ENCODE data around the gene GTF2IRD2. TPM values are rescaled to one million over a fixed set of nuclear protein-coding genes. Genes with fewer than 3 reads are reported as not detected.
"Not testable (repeated sequence)": the region's sequence is repeated elsewhere in the genome, so short reads cannot be mapped to it uniquely, and the experiment has no call there.

The GTF2IRD2 gene
- total and polyA plus RNA-seq, 2 donors (not counting 1 experiment from before 2014, with no cell fraction given), result 5.6 to 10.7 TPM

DNA sequence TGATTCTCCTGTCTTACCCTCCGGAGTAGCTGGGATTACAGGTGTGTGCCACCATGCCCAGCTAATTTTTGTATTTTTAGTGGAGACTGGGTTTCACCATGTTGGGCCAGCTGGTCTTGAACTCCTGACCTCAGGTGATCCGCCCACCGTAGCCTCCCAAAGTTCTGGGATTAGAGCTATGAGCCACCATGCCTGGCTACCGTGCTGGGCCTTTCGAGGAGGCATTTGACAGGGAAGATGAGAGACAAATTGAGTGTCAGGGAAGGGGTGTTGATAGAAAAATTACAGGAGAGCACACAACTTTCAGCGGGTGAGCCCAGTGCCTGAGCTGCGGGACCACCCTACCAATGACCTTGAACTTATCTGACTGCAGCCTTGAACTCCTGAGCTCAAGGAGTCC is 81.3 kb downstream of the GTF2IRD2 start:
- not testable (repeated sequence) for H3K27me3 ChIP-seq (ENCODE audit: control insufficient read depth, insufficient read depth, low read length); H3K4me2 ChIP-seq (ENCODE audit: extremely low read depth, insufficient read depth, low read length); H3K36me3 ChIP-seq (ENCODE audit: control insufficient read depth, insufficient read depth, low read length); H4K20me1 ChIP-seq (ENCODE audit: control insufficient read depth, extremely low read depth, insufficient read depth, low read length); H2AFZ ChIP-seq (ENCODE audit: low read length); H3K79me2 ChIP-seq (ENCODE audit: control insufficient read depth, insufficient read depth, low read length); H3K4me3 ChIP-seq (replicated peaks in 1 of 4; ENCODE audit: control extremely low read depth in 1 of 4, insufficient read depth in 1 of 4, low read depth in 3 of 4, low read length in 4 of 4); H3K9ac ChIP-seq (ENCODE audit: insufficient read depth, low read length); H3K9me3 ChIP-seq (ENCODE audit: control insufficient read depth, insufficient read depth, low read depth, low read length); H3K27ac ChIP-seq (ENCODE audit: insufficient read depth, low read length); H3K4me1 ChIP-seq (ENCODE audit: control insufficient read depth, extremely low read depth, insufficient read depth, low read length); DNase-seq (ENCODE audit: low read depth in 2 of 2)

DNA sequence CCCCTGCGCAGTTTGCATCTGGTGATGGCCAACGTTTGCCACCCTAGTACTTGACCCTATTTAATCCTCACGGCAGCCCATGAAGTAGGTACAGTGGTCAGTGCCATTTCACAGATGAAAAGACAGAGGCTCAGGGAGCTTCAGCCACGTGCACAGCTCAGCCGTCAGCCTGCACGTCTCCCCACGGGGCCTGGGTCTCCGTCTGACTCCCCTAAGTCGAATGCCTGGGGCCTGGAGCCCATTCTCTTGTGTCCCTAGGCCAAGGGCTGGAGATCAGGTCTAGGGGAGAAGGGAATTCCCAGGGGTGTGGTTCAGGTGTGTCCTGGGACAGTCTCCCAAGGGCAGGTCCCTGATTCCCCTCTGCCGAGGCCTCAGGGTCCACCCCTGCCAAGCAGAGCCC is 84.4 kb downstream of the GTF2IRD2 start:
- H3K27me3 ChIP-seq (ENCODE audit: control insufficient read depth, insufficient read depth, low read length); H4K20me1 ChIP-seq (ENCODE audit: control insufficient read depth, extremely low read depth, insufficient read depth, low read length); H3K4me2 ChIP-seq (ENCODE audit: extremely low read depth, insufficient read depth, low read length); H3K36me3 ChIP-seq (ENCODE audit: control insufficient read depth, insufficient read depth, low read length); H3K79me2 ChIP-seq (ENCODE audit: control insufficient read depth, insufficient read depth, low read length); H3K27ac ChIP-seq (ENCODE audit: insufficient read depth, low read length); H3K9ac ChIP-seq (ENCODE audit: insufficient read depth, low read length); H2AFZ ChIP-seq (ENCODE audit: low read length); H3K4me1 ChIP-seq (ENCODE audit: control insufficient read depth, extremely low read depth, insufficient read depth, low read length); H3K4me3 ChIP-seq (replicated peaks in 1 of 4; ENCODE audit: control extremely low read depth in 1 of 4, insufficient read depth in 1 of 4, low read depth in 3 of 4, low read length in 4 of 4); DNase-seq (ENCODE audit: low read depth in 2 of 2); H3K9me3 ChIP-seq (ENCODE audit: control insufficient read depth, insufficient read depth, low read depth, low read length): not testable (repeated sequence)

DNA sequence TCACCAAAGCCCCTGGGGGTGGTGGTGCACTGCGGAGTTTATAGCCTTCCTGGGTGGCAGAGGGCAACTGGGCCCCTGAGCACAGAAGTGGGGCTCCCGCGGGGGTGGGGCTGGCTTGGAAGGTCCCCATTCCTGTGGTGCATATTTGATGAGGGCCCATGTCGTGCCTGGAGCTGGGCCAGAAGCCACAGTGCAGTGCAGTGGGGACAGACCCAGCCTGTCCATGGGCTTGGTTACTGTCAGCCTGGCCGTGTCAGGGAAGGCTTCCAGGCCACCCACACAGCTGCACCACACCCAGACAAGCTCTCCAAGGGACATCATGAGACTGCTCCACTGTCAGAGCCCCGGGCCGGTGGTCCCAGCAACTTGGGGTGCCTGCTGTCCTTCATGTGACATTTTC is 84.9 kb downstream of the GTF2IRD2 start:
- H3K9me3 ChIP-seq (ENCODE audit: control insufficient read depth, insufficient read depth, low read depth, low read length); H3K27me3 ChIP-seq (ENCODE audit: control insufficient read depth, insufficient read depth, low read length); H3K27ac ChIP-seq (ENCODE audit: insufficient read depth, low read length); H2AFZ ChIP-seq (ENCODE audit: low read length); H4K20me1 ChIP-seq (ENCODE audit: control insufficient read depth, extremely low read depth, insufficient read depth, low read length); H3K79me2 ChIP-seq (ENCODE audit: control insufficient read depth, insufficient read depth, low read length); DNase-seq (ENCODE audit: low read depth in 2 of 2); H3K36me3 ChIP-seq (ENCODE audit: control insufficient read depth, insufficient read depth, low read length); H3K9ac ChIP-seq (ENCODE audit: insufficient read depth, low read length); H3K4me2 ChIP-seq (ENCODE audit: extremely low read depth, insufficient read depth, low read length); H3K4me1 ChIP-seq (ENCODE audit: control insufficient read depth, extremely low read depth, insufficient read depth, low read length); H3K4me3 ChIP-seq (replicated peaks in 1 of 4; ENCODE audit: control extremely low read depth in 1 of 4, insufficient read depth in 1 of 4, low read depth in 3 of 4, low read length in 4 of 4): not testable (repeated sequence)

DNA sequence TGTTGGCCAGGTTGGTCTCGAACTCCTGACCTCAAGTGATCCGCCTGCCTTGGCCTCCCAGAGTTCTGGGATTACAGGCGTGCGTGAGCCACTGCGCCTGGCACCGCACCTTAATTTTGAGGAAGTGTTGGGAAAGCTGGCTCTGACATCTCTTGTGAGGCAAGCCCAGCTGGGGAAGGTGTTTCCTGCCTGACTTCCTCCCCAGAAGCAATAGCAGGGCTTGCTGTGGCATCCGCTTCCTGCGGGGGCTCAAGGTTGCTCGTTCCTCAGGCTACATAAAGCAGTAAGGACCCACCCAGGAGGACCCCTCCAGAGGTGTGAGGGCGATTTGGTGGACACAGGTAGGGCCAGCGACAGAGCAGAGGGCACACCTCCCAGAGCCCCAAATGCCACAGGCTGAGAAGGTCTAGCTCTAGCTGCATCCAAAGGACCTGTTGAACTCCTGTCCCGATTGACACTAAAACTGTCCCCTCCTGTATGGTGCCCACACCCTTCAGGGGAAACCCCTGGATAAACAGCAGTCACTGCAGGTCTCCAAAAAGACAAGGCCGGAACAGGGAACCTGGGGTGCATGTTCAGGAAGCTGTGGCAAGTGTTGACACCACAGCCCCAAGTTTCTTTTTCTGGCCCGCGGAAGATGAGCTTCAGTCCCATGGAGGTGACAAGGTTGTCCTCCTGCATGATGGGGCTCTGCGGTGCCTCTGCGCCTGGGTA is 86.0 kb downstream of the GTF2IRD2 start:
- H3K79me2 ChIP-seq (ENCODE audit: control insufficient read depth, insufficient read depth, low read length); H3K27me3 ChIP-seq (ENCODE audit: control insufficient read depth, insufficient read depth, low read length); H2AFZ ChIP-seq (ENCODE audit: low read length); H3K9ac ChIP-seq (ENCODE audit: insufficient read depth, low read length); H3K4me2 ChIP-seq (ENCODE audit: extremely low read depth, insufficient read depth, low read length); H3K4me3 ChIP-seq (replicated peaks in 1 of 4; ENCODE audit: control extremely low read depth in 1 of 4, insufficient read depth in 1 of 4, low read depth in 3 of 4, low read length in 4 of 4); H4K20me1 ChIP-seq (ENCODE audit: control insufficient read depth, extremely low read depth, insufficient read depth, low read length); H3K4me1 ChIP-seq (ENCODE audit: control insufficient read depth, extremely low read depth, insufficient read depth, low read length); H3K27ac ChIP-seq (ENCODE audit: insufficient read depth, low read length); H3K9me3 ChIP-seq (ENCODE audit: control insufficient read depth, insufficient read depth, low read depth, low read length); DNase-seq (ENCODE audit: low read depth in 2 of 2); H3K36me3 ChIP-seq (ENCODE audit: control insufficient read depth, insufficient read depth, low read length): not testable (repeated sequence)

DNA sequence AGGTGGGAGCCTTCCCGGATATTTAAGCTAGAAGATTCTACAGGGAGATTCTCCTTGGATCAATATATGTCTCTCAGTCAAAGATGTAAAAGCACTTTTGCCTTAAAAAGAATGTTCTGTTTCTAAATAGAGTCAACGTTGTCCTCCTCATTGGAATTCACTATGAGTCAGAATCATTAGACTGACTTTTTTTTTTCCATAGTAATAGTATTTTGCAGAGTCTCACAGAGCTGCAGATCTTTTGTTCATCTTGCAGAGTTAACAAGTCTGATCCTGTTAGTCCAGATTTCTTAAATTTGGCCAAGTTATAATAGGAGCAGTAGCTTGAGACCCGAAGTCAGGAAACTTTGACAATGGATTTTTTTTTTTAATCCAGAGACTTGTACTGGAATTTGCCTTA is 92.4 kb downstream of the GTF2IRD2 start:
- H3K79me2 ChIP-seq (ENCODE audit: control insufficient read depth, insufficient read depth, low read length); H3K27ac ChIP-seq (ENCODE audit: insufficient read depth, low read length); H4K20me1 ChIP-seq (ENCODE audit: control insufficient read depth, extremely low read depth, insufficient read depth, low read length); DNase-seq (ENCODE audit: low read depth in 2 of 2); H3K4me3 ChIP-seq (replicated peaks in 1 of 4; ENCODE audit: control extremely low read depth in 1 of 4, insufficient read depth in 1 of 4, low read depth in 3 of 4, low read length in 4 of 4); H3K27me3 ChIP-seq (ENCODE audit: control insufficient read depth, insufficient read depth, low read length); H3K4me1 ChIP-seq (ENCODE audit: control insufficient read depth, extremely low read depth, insufficient read depth, low read length); H3K9ac ChIP-seq (ENCODE audit: insufficient read depth, low read length); H3K36me3 ChIP-seq (ENCODE audit: control insufficient read depth, insufficient read depth, low read length); H3K9me3 ChIP-seq (ENCODE audit: control insufficient read depth, insufficient read depth, low read depth, low read length); H2AFZ ChIP-seq (ENCODE audit: low read length); H3K4me2 ChIP-seq (ENCODE audit: extremely low read depth, insufficient read depth, low read length): not testable (repeated sequence)

DNA sequence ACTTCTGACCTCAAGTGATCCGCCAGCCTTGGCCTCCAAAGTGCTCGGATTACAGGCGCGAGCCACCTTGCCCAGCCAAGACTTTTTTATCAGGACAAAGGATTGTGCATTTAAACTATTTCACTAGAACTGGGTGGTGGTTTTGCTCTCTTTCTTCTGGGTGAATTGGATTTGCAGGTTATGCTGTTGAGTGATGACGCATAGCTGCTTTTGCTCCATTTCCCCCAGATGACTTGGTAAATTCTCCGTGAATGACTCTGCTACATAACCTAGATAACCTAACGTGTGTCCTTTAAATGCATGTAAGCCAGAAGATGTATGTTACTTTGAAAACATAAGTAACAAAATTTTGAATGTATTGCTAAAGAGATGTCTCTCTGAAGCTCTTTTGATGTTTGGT is 93.1 kb downstream of the GTF2IRD2 start:
- not testable (repeated sequence) for DNase-seq (ENCODE audit: low read depth in 2 of 2); H3K9me3 ChIP-seq (ENCODE audit: control insufficient read depth, insufficient read depth, low read depth, low read length)

DNA sequence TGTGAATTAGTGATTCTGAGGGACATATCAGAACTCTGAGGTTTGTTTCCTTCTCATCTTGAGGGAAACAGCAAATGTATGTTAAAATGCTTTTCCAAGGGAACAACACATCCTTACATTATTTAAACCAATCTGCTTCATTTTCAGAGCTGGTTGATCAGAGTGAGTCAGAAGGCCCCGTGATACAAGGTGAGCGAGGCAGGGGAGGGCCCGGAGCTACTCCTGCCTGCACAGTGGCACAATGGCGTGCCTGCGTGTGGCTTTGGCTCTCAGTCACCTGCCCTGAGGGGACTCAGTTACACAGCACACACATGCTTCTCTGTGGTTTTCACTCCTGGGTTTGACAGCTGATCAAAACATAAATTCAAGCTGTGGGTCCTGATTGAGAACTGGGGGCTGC is 94.7 kb downstream of the GTF2IRD2 start:
- H4K20me1 ChIP-seq (ENCODE audit: control insufficient read depth, extremely low read depth, insufficient read depth, low read length); H3K27ac ChIP-seq (ENCODE audit: insufficient read depth, low read length); H3K4me1 ChIP-seq (ENCODE audit: control insufficient read depth, extremely low read depth, insufficient read depth, low read length); H3K79me2 ChIP-seq (ENCODE audit: control insufficient read depth, insufficient read depth, low read length); H3K9me3 ChIP-seq (ENCODE audit: control insufficient read depth, insufficient read depth, low read depth, low read length); H3K36me3 ChIP-seq (ENCODE audit: control insufficient read depth, insufficient read depth, low read length); H2AFZ ChIP-seq (ENCODE audit: low read length); H3K4me3 ChIP-seq (replicated peaks in 1 of 4; ENCODE audit: control extremely low read depth in 1 of 4, insufficient read depth in 1 of 4, low read depth in 3 of 4, low read length in 4 of 4); H3K4me2 ChIP-seq (ENCODE audit: extremely low read depth, insufficient read depth, low read length); H3K27me3 ChIP-seq (ENCODE audit: control insufficient read depth, insufficient read depth, low read length); DNase-seq (ENCODE audit: low read depth in 2 of 2); H3K9ac ChIP-seq (ENCODE audit: insufficient read depth, low read length): not testable (repeated sequence)

More for the DNA sequence above, 93.1 kb downstream of the GTF2IRD2 start:
- not testable (repeated sequence) for H3K79me2 ChIP-seq (ENCODE audit: control insufficient read depth, insufficient read depth, low read length); H3K9ac ChIP-seq (ENCODE audit: insufficient read depth, low read length); H2AFZ ChIP-seq (ENCODE audit: low read length); H3K4me2 ChIP-seq (ENCODE audit: extremely low read depth, insufficient read depth, low read length); H4K20me1 ChIP-seq (ENCODE audit: control insufficient read depth, extremely low read depth, insufficient read depth, low read length); H3K4me3 ChIP-seq (replicated peaks in 1 of 4; ENCODE audit: control extremely low read depth in 1 of 4, insufficient read depth in 1 of 4, low read depth in 3 of 4, low read length in 4 of 4); H3K27me3 ChIP-seq (ENCODE audit: control insufficient read depth, insufficient read depth, low read length); H3K36me3 ChIP-seq (ENCODE audit: control insufficient read depth, insufficient read depth, low read length); H3K4me1 ChIP-seq (ENCODE audit: control insufficient read depth, extremely low read depth, insufficient read depth, low read length); H3K27ac ChIP-seq (ENCODE audit: insufficient read depth, low read length)
